GM19324 (cell line): ENCODE data around the gene ARHGAP25.

Experiments used
- ATAC-seq: cut with Tn5 transposase; IDR thresholded peaks from one replicate; pipeline ENCODE4 v1.9.1; 2021; ENCODE audit warnings: mild to moderate bottlenecking, moderate library complexity; ENCODE audit not compliant: unreplicated experiment, low FRiP score

Gene ARHGAP25, protein sequence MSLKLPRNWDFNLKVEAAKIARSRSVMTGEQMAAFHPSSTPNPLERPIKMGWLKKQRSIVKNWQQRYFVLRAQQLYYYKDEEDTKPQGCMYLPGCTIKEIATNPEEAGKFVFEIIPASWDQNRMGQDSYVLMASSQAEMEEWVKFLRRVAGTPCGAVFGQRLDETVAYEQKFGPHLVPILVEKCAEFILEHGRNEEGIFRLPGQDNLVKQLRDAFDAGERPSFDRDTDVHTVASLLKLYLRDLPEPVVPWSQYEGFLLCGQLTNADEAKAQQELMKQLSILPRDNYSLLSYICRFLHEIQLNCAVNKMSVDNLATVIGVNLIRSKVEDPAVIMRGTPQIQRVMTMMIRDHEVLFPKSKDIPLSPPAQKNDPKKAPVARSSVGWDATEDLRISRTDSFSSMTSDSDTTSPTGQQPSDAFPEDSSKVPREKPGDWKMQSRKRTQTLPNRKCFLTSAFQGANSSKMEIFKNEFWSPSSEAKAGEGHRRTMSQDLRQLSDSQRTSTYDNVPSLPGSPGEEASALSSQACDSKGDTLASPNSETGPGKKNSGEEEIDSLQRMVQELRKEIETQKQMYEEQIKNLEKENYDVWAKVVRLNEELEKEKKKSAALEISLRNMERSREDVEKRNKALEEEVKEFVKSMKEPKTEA

GRCh38 chr2:68734688-68735525, at the start of gene ARHGAP25:
Gene ARHGAP25 (plus strand): TSS chr2:68734811. CDS start chr2:68735200, 389 bp downstream.
- peak; percentile 60 for ATAC-seq

DNA sequence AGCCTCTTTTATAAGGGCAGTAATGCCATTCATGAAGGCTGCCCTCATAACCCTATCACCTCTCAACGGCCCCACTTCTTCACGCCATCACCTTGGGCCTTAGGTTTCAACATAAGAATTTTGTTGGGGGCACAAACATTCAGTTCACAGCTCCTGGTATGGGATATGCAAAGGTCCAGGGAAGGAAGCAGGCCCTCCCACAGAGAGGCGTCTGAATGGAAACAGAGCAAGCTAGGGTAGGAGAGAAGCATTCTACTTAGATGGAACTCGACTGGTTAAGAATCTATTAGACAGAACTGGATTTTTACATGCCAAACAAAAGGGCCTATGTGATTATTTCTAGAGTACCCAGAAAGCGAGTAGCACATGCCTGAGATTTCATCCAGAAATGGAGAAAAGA, 48.4 kb upstream of the ARHGAP25 start:
- no peak for ATAC-seq

- ATAC-seq: no peak
Observed at GRCh38 chr2:68687018-68687417, 47.6 kb upstream of the ARHGAP25 start.

- ATAC-seq: peak; percentile 93
Observed at GRCh38 chr2:68689553-68690537, 44.8 kb upstream of the ARHGAP25 start.

DNA sequence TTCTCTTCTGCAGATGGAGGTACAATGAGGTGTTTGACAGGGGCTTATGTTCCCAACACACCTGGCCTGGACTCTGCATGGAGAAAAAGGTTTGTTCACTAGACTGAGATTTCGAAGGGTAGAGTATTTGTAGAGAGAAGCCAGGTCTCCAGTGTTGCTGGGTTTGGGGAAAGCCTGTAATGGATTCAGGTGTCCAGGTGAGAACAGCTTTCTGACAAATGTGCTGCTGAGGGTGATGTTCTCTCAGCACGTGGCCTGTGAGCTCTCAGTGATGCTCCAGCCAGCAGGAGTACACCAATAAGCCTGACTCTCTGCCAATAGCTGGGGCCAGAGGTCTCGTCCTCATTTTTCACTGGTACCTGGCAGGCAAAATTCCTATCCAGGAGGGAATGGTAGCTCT, 43.8 kb upstream of the ARHGAP25 start:
- ATAC-seq: no peak

DNA sequence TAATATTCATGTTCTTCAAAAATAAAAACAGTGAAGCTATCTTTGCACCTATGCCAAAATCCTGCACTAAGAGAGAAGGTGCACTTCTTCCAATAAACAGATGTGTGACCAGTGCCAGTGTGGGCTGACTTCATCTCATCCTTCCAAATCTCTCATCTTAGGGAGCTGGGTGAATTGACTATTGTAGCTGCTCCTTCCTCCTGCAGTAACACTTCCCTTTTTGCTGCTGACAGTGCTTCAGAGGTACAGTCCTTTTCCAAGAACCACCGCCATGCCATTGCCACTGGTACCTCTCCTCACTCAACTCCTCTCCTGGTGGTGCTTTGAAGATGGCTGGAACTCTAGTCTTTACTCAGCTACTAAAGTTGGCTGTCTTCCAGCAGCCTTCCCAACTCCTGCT, 42.1 kb upstream of the ARHGAP25 start:
- no peak for ATAC-seq

GRCh38 chr2:68693951-68694350, 40.7 kb upstream of the ARHGAP25 start:
- ATAC-seq: no peak

DNA sequence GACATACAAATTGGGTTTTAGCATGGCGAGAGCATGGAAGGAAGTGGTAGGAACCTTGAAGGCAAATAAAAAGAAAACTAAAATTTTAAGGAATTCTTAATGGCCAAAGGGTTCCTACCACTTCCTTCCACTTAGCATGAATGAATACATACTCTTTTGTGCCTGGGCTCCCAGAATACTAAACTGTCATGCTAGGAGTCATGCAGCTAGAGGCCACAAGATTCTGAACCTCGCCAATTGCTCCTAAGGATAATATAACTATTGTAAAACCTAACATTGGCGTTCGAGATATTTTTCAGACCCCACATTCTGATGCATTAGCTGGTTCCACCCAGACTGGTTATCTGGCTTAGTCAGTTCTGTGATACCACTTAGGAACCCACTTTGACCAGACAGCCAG, 38.6 kb upstream of the ARHGAP25 start:
- no peak for ATAC-seq

DNA sequence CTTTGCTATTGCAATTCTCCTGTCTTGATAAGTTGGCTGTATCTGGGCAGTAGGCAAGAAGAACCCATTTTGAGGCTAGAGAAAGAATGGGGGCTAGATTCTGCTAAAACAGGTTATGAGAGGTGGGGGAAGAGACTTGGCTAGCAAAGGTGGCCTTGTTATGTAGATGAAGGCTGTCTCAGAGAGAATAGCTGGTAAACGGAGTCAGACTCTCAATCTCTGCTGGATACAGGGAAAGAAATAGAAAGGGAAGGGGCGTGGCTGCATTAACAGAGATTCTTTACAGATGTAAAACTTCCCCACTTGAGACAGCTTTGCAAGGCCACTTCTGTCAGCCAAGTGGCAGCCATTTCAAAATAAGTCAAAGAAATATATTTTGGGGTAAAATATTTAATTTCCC, 38.1 kb upstream of the ARHGAP25 start:
- no peak for ATAC-seq

GRCh38 chr2:68698567-68699377, 35.8 kb upstream of the ARHGAP25 start:
- no peak for ATAC-seq

DNA sequence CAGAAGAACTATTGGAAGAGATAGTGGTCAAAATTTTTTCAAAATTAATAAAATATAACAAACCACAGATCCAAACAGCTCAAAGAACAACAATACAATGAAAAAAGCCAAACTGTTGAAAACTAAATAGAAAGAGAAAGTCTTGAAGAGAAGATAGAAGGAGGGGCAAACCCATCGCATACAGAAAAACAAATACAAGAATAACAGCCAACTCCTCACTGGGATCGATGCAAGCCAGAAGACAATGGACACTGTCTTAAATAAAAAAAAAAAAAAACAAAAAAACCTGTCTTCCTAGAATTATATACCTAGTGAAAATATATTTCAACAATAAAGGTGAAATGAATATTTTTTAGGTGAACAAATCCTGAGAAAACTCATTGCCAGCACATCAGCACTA, 34.1 kb upstream of the ARHGAP25 start:
- ATAC-seq: no peak

- ATAC-seq: no peak
Observed at GRCh38 chr2:68706637-68707036, 28.0 kb upstream of the ARHGAP25 start.

DNA sequence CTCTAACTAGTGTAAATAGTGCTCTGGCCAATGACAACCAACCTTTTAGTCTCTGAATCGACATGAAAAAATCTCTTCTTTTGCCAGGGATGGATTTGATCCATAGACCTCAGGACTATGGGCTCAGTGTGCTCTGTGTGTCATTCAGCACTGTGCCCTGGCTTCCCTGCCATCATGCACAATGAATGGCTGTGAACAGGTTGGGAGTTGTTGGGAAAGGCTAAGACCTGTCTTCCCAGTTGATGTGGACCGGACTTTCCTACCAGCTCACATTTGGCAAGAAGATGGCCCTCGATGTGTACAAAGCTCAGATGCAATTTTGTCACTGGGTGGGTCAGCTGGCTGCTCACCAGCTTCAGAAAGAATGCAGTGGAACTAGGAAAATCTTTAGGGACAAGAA, 26.0 kb upstream of the ARHGAP25 start:
- ATAC-seq: no peak

DNA sequence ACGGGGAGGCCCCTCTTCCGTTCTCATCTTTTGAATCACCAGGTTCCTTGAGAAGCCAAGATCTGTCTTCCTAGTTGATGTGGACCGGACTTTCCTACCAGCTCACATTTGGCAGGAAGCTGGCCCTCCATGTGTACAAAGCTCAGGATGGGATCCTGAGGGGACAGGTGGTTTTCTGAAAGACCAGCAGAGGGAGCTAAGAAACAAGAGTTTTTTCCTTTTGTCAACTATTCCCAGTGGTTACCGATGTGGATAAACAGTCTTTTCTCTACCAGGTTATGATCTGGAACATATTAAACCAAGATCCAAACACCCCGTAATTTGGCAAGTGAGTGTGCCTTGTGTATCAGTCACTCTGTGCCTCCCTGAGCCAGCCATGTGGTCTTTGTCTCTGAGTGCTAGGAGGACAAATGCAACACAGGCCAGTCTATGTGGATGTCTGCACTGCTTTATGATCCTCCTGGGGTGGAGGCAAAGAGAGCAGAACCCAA, 25.1 kb upstream of the ARHGAP25 start:
- ATAC-seq: no peak

DNA sequence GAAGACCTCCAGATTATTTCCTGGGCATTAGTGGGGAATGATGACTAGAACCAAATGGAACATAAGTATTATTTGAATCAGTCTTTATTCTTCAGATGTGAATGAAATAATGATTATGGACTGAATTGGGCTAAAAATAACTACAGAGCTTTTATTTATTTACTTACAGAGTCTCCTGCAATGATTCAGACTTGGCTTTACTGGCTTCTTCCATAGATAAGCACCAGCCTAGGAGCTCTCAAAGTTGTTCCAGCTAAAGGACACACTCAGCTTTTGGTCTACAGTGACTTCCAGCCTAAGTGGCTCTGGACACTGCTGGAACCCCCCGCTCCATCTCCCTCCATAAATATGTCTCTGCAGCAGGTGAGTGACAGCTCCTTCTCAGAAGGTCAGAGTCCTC, 24.3 kb upstream of the ARHGAP25 start:
- ATAC-seq: no peak

GRCh38 chr2:68710756-68711155, 23.9 kb upstream of the ARHGAP25 start:
- ATAC-seq: no peak

- ATAC-seq: peak; percentile 67
Observed at GRCh38 chr2:68714866-68715265, 19.7 kb upstream of the ARHGAP25 start.

- ATAC-seq: no peak
Observed at GRCh38 chr2:68715353-68716041, 19.1 kb upstream of the ARHGAP25 start.
